Calu3 (cell line): ENCODE measurements around the gene FOXN4. TPM values are rescaled to one million over a fixed set of nuclear protein-coding genes. Genes with fewer than 3 reads are reported as not detected.

Experiments
- BruUV-seq: library from RNA; stranded (reverse); fragments of 400-500 nt; replicated peaks from 2 replicates; lab custom pipeline; 2021; lab: Mats Ljungman, UMichigan
- CTCF ChIA-PET: fragments of 300-600 bp; sonication (Branson Sonifier 250); formaldehyde crosslinking; loops from one replicate; lab custom pipeline; 2022; ENCODE audit warnings: antibody characterized with exemption; lab: Charles Lee
- DNase-seq: peaks from one replicate; pipeline ENCODE4 v3.0.0; 2022
- H3K27ac Mint-ChIP-seq: one replicate; pipeline ENCODE4 v1.8.0; 2022; ENCODE audit warnings: mixed read lengths; ENCODE audit not compliant: unreplicated experiment
- H3K27me3 Mint-ChIP-seq: one replicate; pipeline ENCODE4 v1.8.0; 2022; ENCODE audit warnings: mixed read lengths; ENCODE audit not compliant: unreplicated experiment
- H3K36me3 Mint-ChIP-seq: one replicate; pipeline ENCODE4 v1.8.0; 2022; ENCODE audit warnings: mild to moderate bottlenecking, moderate library complexity, mixed read lengths; ENCODE audit not compliant: insufficient read depth, unreplicated experiment
- H3K4me1 Mint-ChIP-seq: one replicate; pipeline ENCODE4 v1.8.0; 2022; ENCODE audit warnings: mild to moderate bottlenecking, low read depth, mixed read lengths; ENCODE audit not compliant: unreplicated experiment
- H3K4me3 Mint-ChIP-seq: one replicate; pipeline ENCODE4 v1.8.0; 2022; ENCODE audit warnings: mild to moderate bottlenecking, low read depth, moderate library complexity, mixed read lengths; ENCODE audit not compliant: unreplicated experiment
- H3K9me3 Mint-ChIP-seq: one replicate; pipeline ENCODE4 v1.8.0; 2022; ENCODE audit warnings: low read depth, mixed read lengths; ENCODE audit not compliant: unreplicated experiment
- CTCF ChIP-seq: fragments of 200-600 bp; IDR thresholded peaks from one replicate; pipeline ENCODE4 v1.8.0; 2022; ENCODE audit warnings: antibody characterized with exemption; ENCODE audit not compliant: unreplicated experiment
- intact Hi-C: fragments of 100-400 bp; cut with micrococcal nuclease; formaldehyde crosslinking; loops from one replicate; pipeline ENCODE4 v1.10.0; 2022; ENCODE audit not compliant: unreplicated experiment
- total RNA-seq: library from RNA; stranded (reverse); gene quantifications from 2 replicates; pipeline ENCODE4 v1.2.3, GENCODE V29; 2022

FOXN4 gene
- total RNA-seq, 1 experiment from 2014 or later = not detected

- Mint-ChIP-seq H3K36me3 (peaks cover 14% of the 10 kb centered on the region), H3K4me1 (peaks cover 19% of the 10 kb centered on the region), H3K4me3 (peak overlapping the region; percentile 78), H3K27me3 (peaks cover 100% of the 10 kb centered on the region), H3K9me3 (no peaks in the 10 kb centered on the region), H3K27ac (no peak overlapping the region)
- no peak for DNase-seq
- no peak for TF ChIP-seq CTCF
- intact Hi-C loops = no loop called here
- no TSS peak for BruUV-seq
- CTCF ChIA-PET = no interaction called here
Measured at GRCh38 chr12:109310247-109311125, 1.4 kb upstream of the FOXN4 start.

- BruUV-seq = no TSS peak
- Mint-ChIP-seq H3K27ac (no peak overlapping the region), H3K9me3 (no peaks in the 10 kb centered on the region), H3K36me3 (peaks cover 14% of the 10 kb centered on the region), H3K4me3 (peak overlapping the region; percentile 78), H3K27me3 (peaks cover 100% of the 10 kb centered on the region), H3K4me1 (peaks cover 19% of the 10 kb centered on the region)
- CTCF ChIA-PET = interaction anchor here (0.7 kb wide), 1 partner anchor 28 kb away, joined by 8 read pairs; no protein-coding TSS in a partner anchor
- intact Hi-C loops = no loop called here
- DNase-seq = peak; percentile 34
- TF ChIP-seq CTCF = no peak
Measured at GRCh38 chr12:109309381-109310246, 530 bp upstream of the FOXN4 start.

GRCh38 chr12:109307051-109307450, 2.0 kb downstream of the FOXN4 start:
- no peak for DNase-seq
- intact Hi-C loops = no loop called here
- no TSS peak for BruUV-seq
- Mint-ChIP-seq H3K9me3 (no peaks in the 10 kb centered on the region), H3K27ac (no peak overlapping the region), H3K4me1 (peaks cover 17% of the 10 kb centered on the region), H3K36me3 (peaks cover 14% of the 10 kb centered on the region), H3K4me3 (no peak overlapping the region), H3K27me3 (peaks cover 100% of the 10 kb centered on the region)
- no peak for TF ChIP-seq CTCF
- CTCF ChIA-PET = no interaction called here

- H3K4me3 Mint-ChIP-seq = no peak overlapping the region
- H3K9me3 Mint-ChIP-seq = no peaks in the 10 kb centered on the region
- DNase-seq = no peak
- peaks cover 99% of the 10 kb centered on the region for H3K27me3 Mint-ChIP-seq
- H3K27ac Mint-ChIP-seq = no peak overlapping the region
- intact Hi-C loops = no loop called here
- H3K36me3 Mint-ChIP-seq = peaks cover 10% of the 10 kb centered on the region
- TF ChIP-seq CTCF = no peak
- CTCF ChIA-PET = interaction anchor here (0.6 kb wide), 1 partner anchor 151 kb away, joined by 3 read pairs; no protein-coding TSS in a partner anchor
- peaks cover 6% of the 10 kb centered on the region for H3K4me1 Mint-ChIP-seq
- no TSS peak for BruUV-seq
Measured at GRCh38 chr12:109305547-109305946, 3.5 kb downstream of the FOXN4 start.
